HUES6 (cell line): ENCODE measurements around the gene PIKFYVE.
"Not testable (repeated sequence)": the region's sequence is repeated elsewhere in the genome, so short reads cannot be mapped to it uniquely, and the experiment has no call there.

ENCODE experiments used
- H3K27ac ChIP-seq: 2 replicates; pipeline ENCODE4 v1.7.0; 2013; ENCODE audit warnings: low read depth, mild to moderate bottlenecking, low read length, inconsistent platforms
- H3K27me3 ChIP-seq: 2 replicates; pipeline ENCODE4 v1.6.1; 2013; ENCODE audit warnings: low read length; ENCODE audit not compliant: control insufficient read depth, insufficient read depth
- H3K36me3 ChIP-seq: 2 replicates; pipeline ENCODE4 v1.6.1; 2013; ENCODE audit warnings: low read length; ENCODE audit not compliant: control insufficient read depth, insufficient read depth
- H3K4me1 ChIP-seq: 2 replicates; pipeline ENCODE4 v1.6.1; 2013; ENCODE audit warnings: low read length; ENCODE audit not compliant: control insufficient read depth, insufficient read depth
- H3K4me3 ChIP-seq: 2 replicates; pipeline ENCODE4 v1.5.1; 2013; ENCODE audit warnings: low read depth, low read length
- H3K9ac ChIP-seq: one replicate; pipeline ENCODE4 v1.6.1; 2013; ENCODE audit warnings: mild to moderate bottlenecking, low read length
- H3K9me3 ChIP-seq: 2 replicates; pipeline ENCODE4 v1.6.1; 2013; ENCODE audit warnings: low read depth, low read length; ENCODE audit not compliant: control insufficient read depth, insufficient read depth

Gene PIKFYVE

GRCh38 chr2:208265801-208266552 lies at the start of gene PIKFYVE:
Gene PIKFYVE (plus strand): TSS chr2:208266255. CDS start chr2:208271520, 5,265 bp downstream.
- H3K4me1 ChIP-seq, result peaks cover 13% of the 10 kb centered on the region; the same call in 1 of the 2 replicates
- H3K27me3 ChIP-seq, result no peaks in the 10 kb centered on the region
- H3K9ac ChIP-seq, result peak within 1 kb of the TSS; percentile 75
- no peaks in the 10 kb centered on the region for H3K9me3 ChIP-seq
- peak within 1 kb of the TSS; percentile 76 for H3K4me3 ChIP-seq
- peaks cover 2% of the 10 kb centered on the region; the same call in 1 of the 2 replicates for H3K36me3 ChIP-seq
- H3K27ac ChIP-seq, result peak within 1 kb of the TSS; percentile 58

GRCh38 chr2:208221873-208222272 lies 44.2 kb upstream of the PIKFYVE start:
- not testable (repeated sequence) for H3K4me3 ChIP-seq, H3K4me1 ChIP-seq, H3K36me3 ChIP-seq, H3K9ac ChIP-seq, H3K27me3 ChIP-seq, H3K27ac ChIP-seq
- H3K9me3 ChIP-seq, result peaks cover 18% of the 10 kb centered on the region

- no peak overlapping the region for H3K9ac ChIP-seq
- no peaks in the 10 kb centered on the region for H3K27me3 ChIP-seq
- H3K4me3 ChIP-seq, result no peak overlapping the region
- no peaks in the 10 kb centered on the region for H3K36me3 ChIP-seq
- peaks cover 18% of the 10 kb centered on the region for H3K9me3 ChIP-seq
- no peaks in the 10 kb centered on the region for H3K4me1 ChIP-seq
- H3K27ac ChIP-seq, result no peak overlapping the region
Measured at GRCh38 chr2:208222351-208222750, 43.7 kb upstream of the PIKFYVE start.

- H3K27ac ChIP-seq, result no peak overlapping the region
- no peaks in the 10 kb centered on the region for H3K27me3 ChIP-seq
- H3K4me1 ChIP-seq, result no peaks in the 10 kb centered on the region
- H3K36me3 ChIP-seq, result no peaks in the 10 kb centered on the region
- H3K4me3 ChIP-seq, result no peak overlapping the region
- H3K9me3 ChIP-seq, result peaks cover 22% of the 10 kb centered on the region
- H3K9ac ChIP-seq, result no peak overlapping the region
Measured at GRCh38 chr2:208224802-208225201, 41.3 kb upstream of the PIKFYVE start.

GRCh38 chr2:208227581-208228232 lies 38.3 kb upstream of the PIKFYVE start:
- Histone ChIP-seq H3K27me3 (no peaks in the 10 kb centered on the region), H3K9me3 (peaks cover 27% of the 10 kb centered on the region), H3K27ac (no peak overlapping the region), H3K9ac (no peak overlapping the region), H3K4me1 (no peaks in the 10 kb centered on the region), H3K36me3 (no peaks in the 10 kb centered on the region), H3K4me3 (no peak overlapping the region)

- Histone ChIP-seq H3K4me3 (no peak overlapping the region), H3K27me3 (no peaks in the 10 kb centered on the region), H3K9me3 (peaks cover 31% of the 10 kb centered on the region), H3K36me3 (no peaks in the 10 kb centered on the region), H3K27ac (no peak overlapping the region), H3K4me1 (no peaks in the 10 kb centered on the region), H3K9ac (no peak overlapping the region)
Measured at GRCh38 chr2:208228476-208228875, 37.6 kb upstream of the PIKFYVE start.

- H3K27me3 ChIP-seq, result no peaks in the 10 kb centered on the region
- peaks cover 43% of the 10 kb centered on the region for H3K36me3 ChIP-seq
- peaks cover 24% of the 10 kb centered on the region for H3K9me3 ChIP-seq
- no peak overlapping the region for H3K4me3 ChIP-seq
- H3K4me1 ChIP-seq, result no peaks in the 10 kb centered on the region
- no peak overlapping the region for H3K9ac ChIP-seq
- no peak overlapping the region for H3K27ac ChIP-seq
Measured at GRCh38 chr2:208234786-208235185, 31.3 kb upstream of the PIKFYVE start.

- peaks cover 17% of the 10 kb centered on the region for H3K9me3 ChIP-seq
- no peak overlapping the region for H3K4me3 ChIP-seq
- no peaks in the 10 kb centered on the region for H3K4me1 ChIP-seq
- H3K27me3 ChIP-seq, result no peaks in the 10 kb centered on the region
- H3K27ac ChIP-seq, result no peak overlapping the region
- H3K36me3 ChIP-seq, result peaks cover 54% of the 10 kb centered on the region
- H3K9ac ChIP-seq, result no peak overlapping the region
Measured at GRCh38 chr2:208235860-208236259, 30.2 kb upstream of the PIKFYVE start.

- Histone ChIP-seq H3K36me3 (peaks cover 93% of the 10 kb centered on the region), H3K4me1 (no peaks in the 10 kb centered on the region), H3K4me3 (no peak overlapping the region), H3K27me3 (no peaks in the 10 kb centered on the region), H3K9me3 (no peaks in the 10 kb centered on the region), H3K27ac (no peak overlapping the region), H3K9ac (no peak overlapping the region)
Measured at GRCh38 chr2:208239770-208240493, 26.1 kb upstream of the PIKFYVE start.

GRCh38 chr2:208240619-208241209 lies 25.3 kb upstream of the PIKFYVE start:
- peaks cover 93% of the 10 kb centered on the region for H3K36me3 ChIP-seq
- H3K4me1 ChIP-seq, result no peaks in the 10 kb centered on the region
- no peaks in the 10 kb centered on the region for H3K27me3 ChIP-seq
- H3K9me3 ChIP-seq, result no peaks in the 10 kb centered on the region
- H3K27ac ChIP-seq, result no peak overlapping the region
- no peak overlapping the region for H3K9ac ChIP-seq
- H3K4me3 ChIP-seq, result no peak overlapping the region
